ENCODE measurements around the gene SSR4.
"Not testable (repeated sequence)": the region's sequence is repeated elsewhere in the genome, so short reads cannot be mapped to it uniquely, and the experiment has no call there.

The SSR4 gene

DNA sequence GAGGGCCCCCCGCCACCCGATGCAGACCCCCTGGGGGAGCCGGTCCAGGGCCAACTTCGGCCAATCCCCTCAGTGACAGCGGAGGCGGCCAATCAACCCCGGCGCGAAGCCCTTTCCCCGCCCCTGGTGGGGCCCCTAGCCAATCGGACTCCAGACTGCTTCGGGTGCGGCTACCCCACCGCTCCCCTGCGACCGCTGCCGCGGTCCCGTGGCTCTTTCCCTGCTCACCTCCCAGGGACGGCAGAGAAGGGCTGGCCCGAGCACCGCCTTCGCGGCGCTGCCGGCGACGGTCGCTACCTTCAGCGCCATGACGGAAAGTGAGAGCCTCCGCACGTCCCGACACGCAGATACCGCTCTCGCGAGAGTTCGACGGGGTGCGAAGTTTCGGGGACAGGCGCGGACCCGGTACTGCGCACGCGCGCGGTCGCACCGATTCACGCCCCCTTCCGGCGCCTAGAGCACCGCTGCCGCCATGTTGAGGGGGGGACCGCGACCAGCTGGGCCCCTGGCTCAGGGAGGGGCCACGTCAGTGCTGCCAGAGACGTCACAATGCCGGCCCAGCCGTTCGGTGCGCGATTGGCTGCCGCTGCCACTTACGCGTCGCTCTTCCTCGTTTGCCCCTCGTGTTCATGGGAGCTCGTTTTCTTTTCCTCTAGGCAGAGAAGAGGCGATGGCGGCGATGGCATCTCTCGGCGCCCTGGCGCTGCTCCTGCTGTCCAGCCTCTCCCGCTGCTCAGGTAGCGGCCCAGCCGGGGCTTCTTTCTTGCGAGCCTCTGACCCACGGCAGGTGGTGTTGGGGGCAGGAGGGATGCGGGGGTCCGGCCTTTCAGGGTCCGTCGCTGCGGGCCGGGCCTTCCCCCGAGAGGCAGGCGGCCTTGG, at the start of gene SSR4, which contains the start of gene IDH3G:
Gene SSR4 (plus strand): TSS at position 651 of the 879 bp plus-strand sequence. CDS start 20 bp downstream, at position 671.
Gene IDH3G (minus strand): TSS at position 358 of the 879 bp plus-strand sequence. CDS start 49 bp downstream, at position 309.
- peak; percentile 86 to 89 for DNase-seq

DNA sequence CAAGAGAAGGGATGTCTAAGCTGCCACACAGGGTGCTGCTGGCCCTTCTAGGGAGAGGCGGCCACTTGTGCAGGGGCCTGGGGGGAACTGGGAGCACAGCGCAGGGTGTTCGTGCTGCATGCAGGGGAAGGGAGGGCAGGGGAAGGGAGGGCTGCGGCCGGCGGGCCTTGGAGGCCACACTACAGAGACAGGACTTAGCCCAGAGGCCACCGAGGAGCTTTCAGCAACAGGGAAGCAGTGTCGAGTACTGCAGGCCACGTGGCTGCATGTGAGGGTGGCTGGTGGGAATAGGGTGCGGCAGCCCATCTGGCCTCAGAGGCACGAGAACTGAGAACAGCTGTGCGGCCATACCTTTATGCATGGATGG, 49.4 kb upstream of the SSR4 start:
- not testable (repeated sequence) for DNase-seq

DNA sequence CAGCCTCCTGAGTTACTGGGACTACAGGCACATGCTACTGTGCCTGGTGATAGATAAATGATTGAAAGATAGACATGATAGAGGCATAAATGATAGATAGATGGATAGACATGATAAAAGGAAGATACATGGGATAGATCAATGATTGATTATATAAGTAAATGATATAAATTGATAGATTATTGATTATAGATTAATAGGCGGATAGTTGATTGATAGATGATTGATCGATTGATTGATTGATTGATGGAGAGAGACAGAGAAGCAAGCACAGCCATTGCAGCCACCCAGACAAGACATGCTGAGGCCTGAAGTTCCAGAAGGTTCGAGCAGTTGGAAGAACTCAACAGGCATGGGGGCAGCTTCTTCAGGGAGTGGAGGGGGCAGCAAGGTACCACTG, 48.1 kb upstream of the SSR4 start:
- no peak for DNase-seq

DNA sequence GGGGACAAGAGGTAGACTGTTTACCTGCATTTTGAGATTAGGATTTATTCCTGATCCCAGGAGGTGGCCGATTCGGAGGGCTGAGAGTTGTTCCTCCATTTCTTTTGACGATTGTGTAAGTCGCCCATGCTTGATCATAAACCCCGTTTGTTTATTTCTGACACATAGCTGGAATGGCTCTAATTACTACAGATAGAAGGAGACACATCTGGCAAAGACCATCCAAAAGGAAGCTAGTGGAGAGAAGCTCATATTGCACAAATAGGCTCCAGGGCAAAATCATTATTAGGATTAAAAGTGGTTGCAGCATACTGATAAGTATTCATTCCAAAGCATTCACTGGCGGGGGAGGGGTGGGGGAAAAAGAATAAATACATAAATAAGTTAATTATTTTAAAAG, 47.5 kb upstream of the SSR4 start:
- not testable (repeated sequence) for DNase-seq

DNA sequence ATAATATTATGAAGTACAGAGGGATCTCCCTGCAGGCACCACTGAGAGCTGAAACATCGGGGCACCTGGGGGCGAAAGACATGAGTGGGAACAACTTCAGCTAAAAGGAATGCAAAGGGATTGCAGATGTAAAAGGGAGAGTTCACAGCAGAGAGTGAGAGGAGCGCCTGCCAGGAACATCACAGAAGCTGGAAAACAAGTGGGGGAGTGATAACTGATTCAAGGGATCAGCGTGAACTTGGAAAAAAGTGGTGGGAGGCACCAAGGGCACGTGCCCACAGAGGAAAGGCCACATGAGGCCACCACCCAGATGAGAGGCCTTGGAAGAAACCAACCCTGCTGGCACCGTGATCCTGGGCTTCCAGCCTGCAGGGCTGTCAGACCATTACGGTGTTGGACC, 45.5 kb upstream of the SSR4 start:
- not testable (repeated sequence) for DNase-seq

DNA sequence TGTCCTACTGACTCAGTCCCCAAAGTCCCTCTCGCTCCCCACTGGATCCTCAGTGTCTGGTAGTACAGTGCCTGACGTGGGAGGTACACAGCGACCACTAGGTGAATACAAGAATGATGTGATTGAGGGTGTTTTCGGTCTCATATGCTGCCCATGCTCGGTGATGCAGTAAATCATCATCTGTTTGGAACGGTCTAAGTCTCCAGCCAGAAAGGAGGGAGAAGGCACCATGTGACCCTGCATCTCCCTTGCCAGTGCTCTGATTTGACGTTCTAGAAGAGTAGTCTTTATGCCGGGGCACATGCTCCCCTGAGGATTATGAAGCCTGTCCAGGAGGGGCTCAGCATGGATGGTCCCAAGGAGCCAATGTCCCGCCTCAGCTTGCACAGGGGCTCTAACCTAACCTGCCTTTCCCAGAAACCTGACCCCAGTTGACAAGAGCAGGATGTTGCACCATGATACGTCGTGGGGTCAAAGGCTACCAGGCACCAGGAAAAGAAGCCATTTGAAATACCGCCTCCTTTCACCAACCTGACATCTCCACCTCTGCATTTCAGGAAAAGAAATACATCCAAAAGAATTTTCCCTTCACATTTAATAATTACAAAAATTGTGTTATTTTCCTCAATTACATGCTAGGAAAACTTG, 44.2 kb upstream of the SSR4 start:
- DNase-seq = no peak

DNA sequence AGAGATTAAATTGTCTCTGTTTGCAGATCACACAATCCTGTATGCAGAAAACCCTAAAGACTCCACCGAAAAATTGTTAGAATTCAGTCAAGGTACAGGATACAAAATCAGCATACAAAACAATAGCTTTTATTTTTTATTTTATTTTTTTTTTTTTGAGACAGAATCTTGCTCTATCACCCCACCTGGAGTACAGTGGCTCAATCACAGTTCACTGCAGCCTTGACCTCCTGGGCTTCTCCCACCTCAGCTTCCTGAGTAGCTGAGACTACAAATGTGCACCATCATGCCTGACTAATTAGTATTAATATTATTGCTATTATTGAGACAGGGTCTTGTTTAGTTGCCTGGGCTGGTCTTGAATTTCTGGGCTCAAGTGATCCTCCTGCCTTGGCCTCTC, 39.3 kb upstream of the SSR4 start:
- DNase-seq = no peak

DNA sequence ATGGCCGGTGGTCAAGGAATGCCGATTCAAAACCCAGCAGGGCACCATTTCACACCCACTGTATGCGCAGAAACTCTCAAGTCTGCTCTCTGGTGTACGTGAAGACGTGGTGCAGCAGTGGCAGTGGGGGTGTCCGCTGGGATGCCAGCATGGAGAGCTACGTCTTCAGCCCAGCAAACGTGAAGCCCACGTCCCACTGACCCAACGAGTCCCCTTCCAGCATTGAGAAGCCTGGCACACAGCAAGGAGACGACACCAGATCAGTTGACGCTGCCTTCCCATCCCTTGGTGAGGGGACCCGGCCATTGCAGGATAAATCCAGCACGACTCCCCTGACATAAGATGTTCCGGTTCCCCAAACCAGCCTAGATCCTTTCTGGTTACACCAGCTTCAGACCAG, 32.6 kb upstream of the SSR4 start:
- DNase-seq = no peak

DNA sequence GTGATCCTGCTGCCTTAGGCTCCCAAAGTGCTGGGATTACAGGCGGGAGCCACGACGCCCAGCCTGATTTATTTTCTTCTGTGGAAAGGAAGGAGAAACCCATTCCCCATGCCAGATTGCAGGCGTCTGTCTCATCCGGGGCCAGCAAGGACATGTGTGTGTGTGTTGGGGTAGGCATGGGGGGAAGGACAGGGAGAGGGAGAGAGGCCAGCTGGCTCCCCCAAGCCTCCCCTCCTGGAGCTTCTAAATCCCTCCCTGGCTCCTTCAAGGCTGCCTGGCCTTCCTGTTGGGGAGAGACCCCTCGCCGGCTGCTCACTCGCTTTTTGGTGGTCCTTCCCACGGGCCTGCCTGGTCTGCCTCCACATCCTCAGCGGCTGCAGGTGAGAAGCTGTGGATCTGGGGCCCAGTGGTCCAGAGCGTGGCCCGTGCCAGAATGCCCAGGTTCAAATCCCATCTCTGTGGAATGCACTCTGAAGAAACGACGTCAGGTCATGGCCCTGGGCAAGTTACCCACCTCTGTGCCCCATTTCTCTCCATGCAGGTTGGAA, 31.8 kb upstream of the SSR4 start:
- no peak for DNase-seq

DNA sequence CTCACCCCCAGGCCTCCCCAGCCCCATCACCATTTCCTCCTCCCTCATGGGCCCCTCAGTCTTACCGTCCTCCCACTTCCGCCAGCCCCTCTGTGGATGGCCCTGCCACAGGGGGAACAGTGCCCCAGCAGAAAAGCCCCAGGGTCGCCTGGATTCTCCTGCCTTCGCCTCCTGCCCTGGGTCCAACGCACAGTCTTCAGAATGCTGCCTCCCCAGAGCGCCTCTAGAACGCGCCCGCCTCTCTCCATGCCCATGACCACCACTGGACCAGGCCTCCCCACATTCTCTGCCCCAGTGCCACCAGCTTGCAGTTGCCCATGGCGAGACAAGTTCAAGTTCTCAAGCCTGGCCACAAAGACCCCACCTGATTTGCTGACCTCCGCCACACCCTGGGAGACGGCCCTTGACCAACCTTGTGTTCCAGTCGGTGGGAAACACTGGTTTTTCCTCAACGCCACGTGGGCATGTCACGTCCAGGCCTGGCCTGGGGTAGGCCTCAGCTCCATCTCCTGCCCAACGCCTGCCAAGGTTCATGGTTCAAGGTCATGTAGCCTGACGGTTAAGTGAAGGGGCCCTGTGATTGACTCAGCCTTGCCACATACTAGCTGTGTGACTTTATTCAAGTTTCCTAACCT, 31.1 kb upstream of the SSR4 start:
- DNase-seq = no peak

DNA sequence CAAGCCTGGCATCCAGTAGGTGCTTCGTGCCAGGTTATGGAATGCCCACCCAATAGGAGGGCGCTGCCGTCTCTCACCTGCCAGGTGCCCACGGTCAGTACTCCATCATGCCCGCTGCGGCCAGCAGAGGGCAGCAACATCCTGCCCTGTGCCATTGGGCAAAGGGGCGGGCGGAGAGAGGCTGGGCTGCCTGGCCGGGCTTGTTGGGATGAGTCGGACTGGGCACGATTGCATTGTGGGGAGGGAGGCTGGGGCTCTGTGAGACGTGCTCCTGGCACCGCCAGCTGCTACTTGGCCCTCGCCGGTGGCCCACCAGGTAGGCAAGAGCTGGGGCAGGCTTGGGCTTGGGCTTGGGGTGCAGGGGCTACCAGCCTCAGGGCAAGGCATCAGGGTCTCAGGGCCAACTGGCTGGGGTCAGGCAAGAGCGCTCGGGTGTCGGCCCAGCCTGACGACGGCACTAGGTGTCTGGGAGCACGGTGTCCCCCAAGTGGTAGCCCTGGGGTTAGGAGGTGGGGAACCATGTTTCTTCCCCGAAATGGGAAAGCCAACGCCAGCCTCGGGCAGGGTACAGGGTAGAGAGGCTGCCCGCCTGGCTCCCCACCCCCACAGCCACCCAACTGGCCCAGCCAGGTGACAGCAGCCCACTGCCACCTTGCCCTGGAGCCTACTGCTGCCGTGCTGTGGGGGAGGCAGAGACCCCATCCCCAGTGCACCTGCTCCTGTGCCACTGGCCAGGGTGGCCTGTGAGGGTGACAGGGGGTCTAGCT, 30.3 kb upstream of the SSR4 start, which contains the start of gene PLXNB3:
Gene PLXNB3 (plus strand): TSS at position 261 of the 767 bp plus-strand sequence. CDS start 1,287 bp downstream, outside the sequence.
- DNase-seq = peak; percentile 78 to 82

DNA sequence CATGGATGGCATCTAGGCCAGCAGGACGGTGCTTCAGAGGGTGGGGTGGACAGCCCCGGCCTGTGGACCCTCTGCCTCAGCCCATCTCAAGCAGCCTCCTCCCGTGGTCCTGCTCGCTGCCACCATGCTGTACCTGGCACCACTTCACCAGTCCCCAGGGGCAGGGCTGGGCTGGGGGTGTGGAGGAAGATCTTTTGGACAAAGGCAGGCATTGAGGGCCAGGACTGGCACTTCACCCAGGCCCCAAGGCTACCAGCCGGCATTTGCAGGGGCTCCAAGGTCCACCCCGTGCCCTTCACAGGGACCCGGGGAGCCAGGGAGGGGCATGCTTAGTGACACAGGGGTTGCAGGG, 29.7 kb upstream of the SSR4 start:
- DNase-seq = no peak

DNA sequence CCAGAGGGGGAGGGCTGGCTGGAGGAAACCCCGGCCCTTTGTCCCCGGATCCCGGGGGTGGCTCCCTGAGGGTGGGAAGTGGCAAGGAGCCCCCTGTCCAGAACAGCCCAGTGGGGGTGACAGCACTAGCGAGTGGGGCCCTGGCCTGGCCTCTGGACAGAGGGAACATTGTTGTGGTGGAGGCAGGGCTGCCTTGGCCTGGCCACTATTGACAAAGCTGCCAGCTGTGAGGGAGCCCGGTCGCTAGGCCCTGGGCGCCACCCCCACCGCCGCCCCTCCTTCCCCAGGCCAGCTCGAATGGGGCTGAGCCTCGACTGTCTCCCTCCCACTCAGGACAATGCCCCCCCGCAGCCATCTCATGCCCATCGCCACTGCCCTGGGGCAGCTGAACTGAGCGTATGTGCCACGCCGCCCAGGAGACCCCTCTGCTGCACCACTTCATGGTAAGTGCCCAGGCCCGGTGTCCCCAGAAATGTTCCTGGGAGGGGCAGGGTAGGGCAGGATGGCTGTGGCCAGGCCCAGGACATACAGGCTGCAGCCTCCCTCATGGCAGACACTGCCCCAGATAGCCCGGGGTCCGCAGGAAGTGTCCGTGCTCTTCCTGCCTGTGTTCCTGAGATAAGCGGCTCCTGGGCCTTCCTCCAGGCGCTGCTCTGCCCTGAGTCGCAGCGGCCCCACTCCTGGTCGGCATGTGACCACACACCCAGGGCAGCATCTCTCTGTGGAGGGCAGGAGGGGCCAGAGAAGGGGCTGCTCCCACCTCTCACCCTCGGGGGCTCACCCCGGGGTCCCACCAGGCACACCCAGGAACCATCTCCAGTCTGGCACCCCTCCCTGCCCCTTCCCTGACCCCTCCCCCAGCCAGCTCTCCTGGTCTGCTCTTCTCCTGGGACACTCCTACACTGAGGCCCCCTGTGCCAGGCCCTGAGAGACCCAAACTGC, 29.1 kb upstream of the SSR4 start:
- no peak for DNase-seq

DNA sequence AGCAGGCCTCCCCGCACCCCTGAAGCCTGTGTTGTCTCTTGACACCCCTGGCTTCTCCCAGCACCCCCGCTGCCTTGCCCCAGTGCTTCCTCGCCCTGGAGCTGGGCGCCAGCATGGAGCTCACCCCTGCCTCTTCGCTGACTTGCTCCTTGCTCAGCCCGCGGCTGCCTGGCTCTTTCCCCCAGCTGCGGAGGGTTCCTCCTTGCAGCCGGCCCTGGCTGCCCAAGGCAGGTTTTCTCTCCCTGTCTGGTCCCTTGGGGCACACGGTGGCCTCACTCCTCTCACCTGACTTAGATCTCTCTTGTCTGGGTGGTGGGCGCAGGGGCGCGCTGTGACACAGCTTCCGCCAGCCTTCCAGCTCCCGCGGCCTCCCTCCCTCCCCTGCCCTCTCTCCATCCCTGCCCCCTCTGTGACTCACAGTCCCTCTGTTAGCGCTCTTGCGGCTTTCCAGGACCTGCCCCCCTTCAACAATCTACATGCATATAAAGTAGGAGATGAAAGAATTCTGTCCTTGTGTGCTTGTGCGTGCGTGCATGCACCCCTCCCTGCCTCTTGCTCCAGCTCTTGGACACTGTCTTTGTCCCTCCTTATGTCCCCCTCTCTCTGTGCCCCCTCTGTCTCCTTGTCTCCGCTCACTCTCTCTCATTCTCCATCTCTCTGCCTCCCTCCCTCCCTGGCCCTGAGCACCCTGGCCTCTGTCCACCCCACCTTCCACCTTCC, 28.2 kb upstream of the SSR4 start:
- peak; percentile 32 to 36 for DNase-seq

DNA sequence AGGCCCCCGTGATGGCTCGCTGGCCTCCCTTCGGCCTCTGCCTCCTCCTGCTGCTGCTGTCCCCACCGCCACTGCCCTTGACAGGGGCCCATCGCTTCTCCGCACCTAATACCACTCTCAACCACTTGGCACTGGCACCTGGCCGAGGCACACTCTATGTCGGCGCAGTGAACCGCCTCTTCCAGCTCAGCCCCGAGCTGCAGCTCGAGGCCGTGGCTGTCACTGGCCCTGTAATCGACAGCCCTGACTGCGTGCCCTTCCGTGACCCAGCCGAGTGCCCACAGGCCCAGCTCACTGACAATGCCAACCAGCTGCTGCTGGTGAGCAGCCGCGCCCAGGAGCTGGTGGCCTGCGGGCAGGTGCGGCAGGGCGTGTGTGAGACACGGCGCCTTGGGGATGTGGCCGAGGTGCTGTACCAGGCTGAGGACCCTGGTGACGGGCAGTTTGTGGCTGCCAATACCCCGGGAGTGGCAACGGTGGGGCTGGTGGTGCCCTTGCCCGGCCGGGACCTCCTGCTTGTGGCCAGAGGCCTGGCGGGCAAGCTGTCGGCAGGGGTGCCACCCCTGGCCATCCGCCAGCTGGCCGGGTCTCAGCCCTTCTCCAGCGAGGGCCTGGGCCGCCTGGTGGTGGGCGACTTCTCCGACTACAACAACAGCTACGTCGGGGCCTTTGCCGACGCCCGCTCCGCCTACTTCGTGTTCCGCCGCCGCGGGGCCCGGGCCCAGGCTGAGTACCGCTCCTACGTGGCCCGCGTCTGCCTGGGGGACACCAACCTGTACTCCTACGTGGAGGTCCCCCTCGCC, 27.4 kb upstream of the SSR4 start:
- DNase-seq = no peak

DNA sequence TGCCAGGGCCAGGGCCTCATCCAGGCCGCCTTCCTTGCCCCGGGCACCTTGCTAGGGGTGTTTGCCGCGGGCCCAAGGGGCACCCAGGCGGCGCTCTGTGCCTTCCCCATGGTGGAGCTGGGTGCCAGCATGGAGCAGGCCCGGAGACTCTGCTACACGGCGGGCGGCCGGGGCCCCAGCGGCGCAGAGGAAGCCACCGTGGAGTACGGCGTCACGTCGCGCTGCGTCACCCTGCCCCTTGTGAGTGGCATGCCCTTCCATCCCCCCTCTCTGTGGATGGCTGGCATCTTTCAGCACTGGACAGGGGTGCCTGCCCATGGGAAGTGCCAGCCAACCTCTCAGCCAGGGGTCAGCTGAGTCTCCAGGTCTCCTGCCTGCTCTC, 26.8 kb upstream of the SSR4 start:
- no peak for DNase-seq

DNA sequence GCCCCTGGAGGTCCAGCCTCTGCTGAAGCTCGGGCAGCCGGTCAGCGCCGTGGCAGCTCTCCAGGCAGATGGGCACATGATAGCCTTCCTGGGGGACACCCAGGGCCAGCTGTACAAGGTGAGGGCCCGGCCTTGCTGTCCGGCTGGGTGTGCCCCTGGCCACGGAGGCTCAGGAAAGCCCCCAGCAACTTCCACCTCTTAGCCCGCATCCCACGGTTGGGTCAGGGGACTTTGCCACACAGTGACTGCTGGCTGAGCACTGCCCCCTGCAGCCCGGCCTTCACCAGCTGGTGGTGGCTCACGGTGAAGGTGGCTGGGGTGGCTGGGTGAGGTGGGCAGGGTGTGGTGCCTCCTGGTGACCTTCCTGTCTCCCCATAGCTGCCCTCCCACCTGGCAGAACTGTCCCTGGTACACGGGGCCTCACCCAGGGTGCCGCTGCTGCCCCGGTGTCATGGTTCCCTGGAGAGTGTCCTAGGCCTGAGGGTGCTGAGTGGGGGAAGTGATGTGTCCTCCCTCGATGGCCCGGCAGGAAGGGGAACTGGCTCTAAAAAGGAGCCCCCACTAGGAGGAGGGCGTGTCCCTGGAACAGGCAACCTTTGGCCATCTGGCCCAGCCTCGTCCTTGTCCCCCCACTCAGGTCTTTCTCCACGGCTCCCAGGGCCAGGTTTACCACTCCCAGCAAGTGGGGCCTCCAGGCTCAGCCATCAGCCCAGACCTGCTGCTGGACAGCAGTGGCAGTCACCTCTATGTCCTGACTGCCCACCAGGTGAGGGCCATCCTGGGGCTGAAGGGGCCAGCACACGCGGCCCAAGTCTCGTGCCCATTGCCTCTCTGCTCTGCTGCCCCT, 25.9 kb upstream of the SSR4 start:
- DNase-seq = no peak

DNA sequence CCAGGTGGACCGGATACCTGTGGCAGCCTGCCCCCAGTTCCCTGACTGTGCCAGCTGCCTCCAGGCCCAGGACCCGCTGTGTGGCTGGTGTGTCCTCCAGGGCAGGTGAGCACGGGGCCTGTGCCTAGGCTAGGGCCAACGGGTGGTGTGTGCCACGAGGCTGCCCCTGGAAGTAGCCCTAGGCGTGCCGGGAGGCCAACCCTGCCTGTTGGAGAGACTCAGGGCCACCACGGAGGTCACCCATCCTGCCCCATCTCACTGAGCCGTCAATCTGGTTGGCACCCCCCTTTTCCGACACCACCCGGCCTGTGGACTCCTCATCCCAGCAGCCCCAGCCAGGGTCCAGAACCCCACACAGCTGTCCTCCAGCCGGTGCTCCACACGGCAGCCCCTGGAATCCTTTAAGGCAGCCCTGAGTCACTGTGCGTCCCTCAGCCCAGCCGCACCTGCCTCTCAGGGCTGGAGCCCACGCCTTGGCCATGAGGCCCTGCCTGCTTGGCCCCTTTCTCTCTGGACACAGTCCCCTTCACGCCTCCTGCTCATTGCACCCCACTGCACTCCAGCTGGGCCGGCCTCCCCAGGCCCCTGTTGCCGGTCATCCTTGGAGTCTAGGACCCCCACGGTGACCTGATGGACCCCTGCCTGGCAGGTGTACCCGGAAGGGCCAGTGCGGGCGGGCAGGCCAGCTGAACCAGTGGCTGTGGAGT, 25.2 kb upstream of the SSR4 start:
- DNase-seq = no peak
